Fibroblast of lung (primary cell): ENCODE data around the gene PCDH18. TPM values are rescaled to one million over a fixed set of nuclear protein-coding genes. Genes with fewer than 3 reads are reported as not detected.
"Not testable (repeated sequence)": the region's sequence is repeated elsewhere in the genome, so short reads cannot be mapped to it uniquely, and the experiment has no call there.

Experiments used
- DNase-seq, 2 donors: peaks; one replicate each; pipeline versions ENCODE4 v3.0.0 to v3.0.0-alpha.2; 2010; ENCODE audit warnings: low read depth in 2 of 2
- H2AFZ ChIP-seq: 2 replicates; pipeline ENCODE4 v1.5.1; 2012; ENCODE audit warnings: low read length, control low read depth, inconsistent platforms
- H3K27ac ChIP-seq: 2 replicates; pipeline ENCODE4 v1.5.1; 2011; ENCODE audit warnings: low read length, control low read depth; ENCODE audit not compliant: insufficient read depth
- H3K27me3 ChIP-seq: 2 replicates; pipeline ENCODE4 v1.5.1; 2011; ENCODE audit warnings: mild to moderate bottlenecking, low read length; ENCODE audit not compliant: control insufficient read depth, insufficient read depth
- H3K36me3 ChIP-seq: 2 replicates; pipeline ENCODE4 v1.5.1; 2011; ENCODE audit warnings: low read length; ENCODE audit not compliant: control insufficient read depth, insufficient read depth
- H3K4me1 ChIP-seq: 2 replicates; pipeline ENCODE4 v1.5.1; 2011; ENCODE audit warnings: low read length; ENCODE audit not compliant: control insufficient read depth, insufficient read depth; ENCODE audit errors: extremely low read depth
- H3K4me2 ChIP-seq: 2 replicates; pipeline ENCODE4 v1.5.1; 2011; ENCODE audit warnings: low read length, control low read depth; ENCODE audit not compliant: insufficient read depth; ENCODE audit errors: extremely low read depth
- H3K4me3 ChIP-seq, 4 experiments: fragments of 200-600 bp in 1 of 4; sonication (generic) in 1 of 4; replicated peaks in 1 of 4; 2 replicates each; pipeline ENCODE4 v1.5.1; 2011 to 2016; ENCODE audit warnings: low read length in 4 of 4, low read depth in 3 of 4, mild to moderate bottlenecking in 3 of 4, control low read depth in 2 of 4, inconsistent platforms in 1 of 4, mixed read lengths in 1 of 4; ENCODE audit not compliant: insufficient read depth in 1 of 4; ENCODE audit errors: control extremely low read depth in 1 of 4
- H3K79me2 ChIP-seq: 2 replicates; pipeline ENCODE4 v1.5.1; 2012; ENCODE audit warnings: mild to moderate bottlenecking, low read length, inconsistent platforms; ENCODE audit not compliant: control insufficient read depth, insufficient read depth
- H3K9ac ChIP-seq: 2 replicates; pipeline ENCODE4 v1.5.1; 2011; ENCODE audit warnings: mild to moderate bottlenecking, low read length, control low read depth; ENCODE audit not compliant: insufficient read depth
- H3K9me3 ChIP-seq: 2 replicates; pipeline ENCODE4 v1.5.1; 2012; ENCODE audit warnings: low read depth, low read length; ENCODE audit not compliant: control insufficient read depth, insufficient read depth
- H4K20me1 ChIP-seq: 2 replicates; pipeline ENCODE4 v1.5.1; 2011; ENCODE audit warnings: low read length; ENCODE audit not compliant: control insufficient read depth, insufficient read depth; ENCODE audit errors: extremely low read depth
- EZH2 ChIP-seq: IDR thresholded peaks from 2 replicates; pipeline ENCODE4 v1.5.1; 2012; ENCODE audit warnings: low read length, control low read depth, mild to moderate bottlenecking; ENCODE audit errors: missing control alignments
- polyA plus RNA-seq, 2 donors: library from polyadenylated mRNA; depleted of rRNA in 1 of 2; stranded (reverse) in 1 of 2; unstranded in 1 of 2; fragments of >200 nt; gene quantifications; 2 replicates each; pipeline ENCODE4 v1.2.1, GENCODE V29; 2011 to 2012; ENCODE audit warnings: missing spikeins in 1 of 2
- total RNA-seq: library from RNA; depleted of rRNA; stranded (reverse); fragments of >200 nt; gene quantifications from 2 replicates; pipeline ENCODE4 v1.2.1, GENCODE V29; 2014
- TF ChIP-seq, protein P1 (sequence below), 2 donors: IDR thresholded peaks in 1 of 2; conservative IDR thresholded peaks in 1 of 2; 1 replicate in 1 of 2; 2 replicates in 1 of 2; pipeline ENCODE4 v1.5.1; 2011 to 2012; ENCODE audit warnings: low read length in 2 of 2, control low read depth in 1 of 2, inconsistent platforms in 1 of 2, low read depth in 1 of 2, mild to moderate bottlenecking in 1 of 2

Gene PCDH18
- total and polyA plus RNA-seq, 2 donors (not counting 1 experiment from before 2014, with no cell fraction given), result 203 to 542 TPM

DNA sequence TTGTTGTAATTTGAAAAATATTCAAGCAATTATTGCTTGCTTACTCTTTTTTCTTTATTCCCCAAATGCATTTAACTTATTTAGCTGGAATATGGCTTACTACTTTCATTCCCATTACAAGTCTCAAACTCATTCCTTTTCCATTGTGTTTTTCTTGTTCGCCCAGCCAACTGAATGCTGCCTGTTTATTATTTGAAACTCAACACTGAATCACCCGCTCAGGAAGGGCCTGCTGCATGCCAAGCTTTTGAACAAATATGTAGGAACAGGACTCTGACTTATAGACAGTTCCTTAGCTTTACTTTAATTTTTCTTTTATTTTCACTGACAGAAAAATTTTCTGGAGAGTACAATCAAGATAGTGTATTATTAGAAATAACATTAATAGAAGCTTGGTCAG is 12.9 kb downstream of the PCDH18 start:
- Histone ChIP-seq H4K20me1 (no peaks in the 10 kb centered on the region), H3K79me2 (peaks cover 38% of the 10 kb centered on the region), H3K4me1 (peaks cover 15% of the 10 kb centered on the region), H3K4me3 (no peak overlapping the region), H3K4me2 (peak overlapping the region; percentile 29), H3K27ac (no peak overlapping the region), H3K9ac (no peak overlapping the region), H3K27me3 (no peaks in the 10 kb centered on the region), H3K9me3 (no peaks in the 10 kb centered on the region), H2AFZ (no peak overlapping the region), H3K36me3 (peaks cover 14% of the 10 kb centered on the region)
- DNase-seq, result peak; percentile 71 to 77
- TF ChIP-seq EZH2, result no peak
- TF ChIP-seq, protein P1, sequence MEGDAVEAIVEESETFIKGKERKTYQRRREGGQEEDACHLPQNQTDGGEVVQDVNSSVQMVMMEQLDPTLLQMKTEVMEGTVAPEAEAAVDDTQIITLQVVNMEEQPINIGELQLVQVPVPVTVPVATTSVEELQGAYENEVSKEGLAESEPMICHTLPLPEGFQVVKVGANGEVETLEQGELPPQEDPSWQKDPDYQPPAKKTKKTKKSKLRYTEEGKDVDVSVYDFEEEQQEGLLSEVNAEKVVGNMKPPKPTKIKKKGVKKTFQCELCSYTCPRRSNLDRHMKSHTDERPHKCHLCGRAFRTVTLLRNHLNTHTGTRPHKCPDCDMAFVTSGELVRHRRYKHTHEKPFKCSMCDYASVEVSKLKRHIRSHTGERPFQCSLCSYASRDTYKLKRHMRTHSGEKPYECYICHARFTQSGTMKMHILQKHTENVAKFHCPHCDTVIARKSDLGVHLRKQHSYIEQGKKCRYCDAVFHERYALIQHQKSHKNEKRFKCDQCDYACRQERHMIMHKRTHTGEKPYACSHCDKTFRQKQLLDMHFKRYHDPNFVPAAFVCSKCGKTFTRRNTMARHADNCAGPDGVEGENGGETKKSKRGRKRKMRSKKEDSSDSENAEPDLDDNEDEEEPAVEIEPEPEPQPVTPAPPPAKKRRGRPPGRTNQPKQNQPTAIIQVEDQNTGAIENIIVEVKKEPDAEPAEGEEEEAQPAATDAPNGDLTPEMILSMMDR (conservative IDR thresholded peaks at IDR 0.05 in 1 of 2, IDR thresholded peaks at IDR 0.05 in 1 of 2; ENCODE audit: low read depth in 1 of 2, low read length in 2 of 2), result no peak

DNA sequence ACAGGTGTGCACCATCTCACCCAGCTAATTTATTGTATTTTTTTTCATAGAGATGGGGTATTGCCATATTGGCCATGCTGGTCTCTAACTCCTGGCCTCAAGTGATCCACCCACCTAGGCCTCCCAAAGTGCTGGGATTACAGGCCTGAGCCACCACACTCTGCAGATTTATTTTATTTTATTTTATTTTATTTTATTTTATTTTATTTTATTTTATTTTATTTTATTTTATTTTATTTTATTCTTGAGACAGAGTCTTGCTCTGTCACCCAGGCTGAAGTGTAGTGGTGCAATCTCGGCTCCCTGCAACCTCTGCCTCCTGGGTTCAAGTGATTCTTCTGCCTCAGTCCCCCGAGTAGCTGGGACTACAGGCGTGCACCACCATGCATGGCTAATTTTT is 15.0 kb downstream of the PCDH18 start:
- H2AFZ ChIP-seq, H3K9ac ChIP-seq, DNase-seq, H3K27ac ChIP-seq, H3K27me3 ChIP-seq, H3K36me3 ChIP-seq, H3K4me1 ChIP-seq, H3K9me3 ChIP-seq, H3K4me3 ChIP-seq, H4K20me1 ChIP-seq, H3K4me2 ChIP-seq: not testable (repeated sequence)
- H3K79me2 ChIP-seq, result peaks cover 18% of the 10 kb centered on the region

DNA sequence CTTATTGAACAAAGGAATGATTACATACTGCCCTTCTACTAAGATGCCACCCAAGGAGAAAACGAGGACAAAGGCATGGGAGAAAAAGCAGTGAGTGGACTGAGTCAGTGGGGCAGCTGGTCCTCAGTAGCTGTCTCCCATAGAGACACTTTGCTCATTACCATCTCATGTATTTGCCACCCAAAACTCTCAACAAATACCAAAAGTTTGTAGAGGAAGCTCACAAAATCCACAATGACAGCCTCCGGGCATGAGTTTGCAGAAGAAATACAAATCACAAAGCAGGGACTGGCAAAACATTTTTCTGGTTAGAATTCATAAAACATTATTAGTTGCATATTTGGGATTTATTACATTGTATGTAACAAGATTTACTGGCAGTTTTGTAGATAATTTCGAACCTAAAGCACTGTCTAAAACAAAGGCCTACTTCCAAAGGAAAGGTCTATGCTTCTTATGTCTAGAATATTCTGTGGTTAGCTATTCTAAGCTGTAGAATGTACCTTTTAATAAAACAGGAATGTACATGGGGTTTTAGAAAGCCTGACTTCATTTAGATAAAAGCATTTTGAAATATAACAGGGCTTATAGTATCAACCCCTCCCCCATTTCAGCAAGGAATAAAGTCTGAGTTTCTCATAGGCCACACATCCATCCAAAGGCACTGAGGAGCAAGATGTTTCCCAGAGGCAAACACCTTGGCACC is 17.7 kb downstream of the PCDH18 start:
- H3K4me2 ChIP-seq, result no peak overlapping the region
- no peak for TF ChIP-seq EZH2
- TF ChIP-seq, protein P1 (conservative IDR thresholded peaks at IDR 0.05 in 1 of 2, IDR thresholded peaks at IDR 0.05 in 1 of 2; ENCODE audit: low read depth in 1 of 2, low read length in 2 of 2), result no peak
- peak in 1 of 2 donors; percentile 43 for DNase-seq
- H3K36me3 ChIP-seq, result no peaks in the 10 kb centered on the region
- H3K27me3 ChIP-seq, result no peaks in the 10 kb centered on the region
- H2AFZ ChIP-seq, result no peak overlapping the region
- H3K79me2 ChIP-seq, result no peaks in the 10 kb centered on the region
- H3K4me1 ChIP-seq, result peaks cover 8% of the 10 kb centered on the region
- no peaks in the 10 kb centered on the region for H3K9me3 ChIP-seq
- no peak overlapping the region for H3K4me3 ChIP-seq
- no peak overlapping the region for H3K9ac ChIP-seq
- H4K20me1 ChIP-seq, result no peaks in the 10 kb centered on the region
- H3K27ac ChIP-seq, result no peak overlapping the region
